Measurements from ENCODE around the gene FOXN3. TPM values are rescaled to one million over a fixed set of nuclear protein-coding genes. Genes with fewer than 3 reads are reported as not detected.

The FOXN3 gene
- polyA plus RNA-seq, 2 of the 4 experiments (the other 2 are of a cell fraction) = 6.0 to 6.4 TPM

- WGBS (ENCODE audit: missing lambda C conversion rate) = 75% methylated on average over 5 of the region's 5 CpGs
- Histone ChIP-seq H3K4me2 (no peak overlapping the region), H3K27ac (no peak overlapping the region), H3K4me1 (no peaks in the 10 kb centered on the region), H3K9me3 (no peaks in the 10 kb centered on the region), H3K4me3 (no peak overlapping the region)
- no peak for FAIRE-seq
- ChIA-PET CTCF (no interaction called here), POLR2A (no interaction called here)
- TF ChIP-seq NFE2L2 (conservative IDR thresholded peaks at IDR 0.05; ENCODE audit: low read length) (no peak), E2F6 (IDR thresholded peaks at IDR 0.05; ENCODE audit: borderline replicate concordance, low read depth) (no peak), MYC (IDR thresholded peaks at IDR 0.05; ENCODE audit: borderline replicate concordance, low read length) (no peak), FOSB (CRISPR knock-in tag; IDR thresholded peaks at IDR 0.05) (no peak), HMGXB4 (CRISPR knock-in tag; IDR thresholded peaks at IDR 0.05; ENCODE audit: borderline replicate concordance) (no peak), EHMT2 (IDR thresholded peaks at IDR 0.05; ENCODE audit: low read depth) (no peak), KDM1A (IDR thresholded peaks at IDR 0.05; ENCODE audit: low read depth) (no peak), RAD21 (conservative IDR thresholded peaks at IDR 0.05 in 1 of 2, IDR thresholded peaks at IDR 0.05 in 1 of 2) (no peak), POLR2A (IDR thresholded peaks at IDR 0.05; ENCODE audit: low read length) (no peak), GATA3 (IDR thresholded peaks at IDR 0.05; ENCODE audit: borderline replicate concordance) (no peak), JUN (IDR thresholded peaks at IDR 0.05) (no peak), REST (IDR thresholded peaks at IDR 0.05) (no peak), HEYL (CRISPR knock-in tag; IDR thresholded peaks at IDR 0.05) (no peak)
- ATAC-seq = no peak
- no peak for DNase-seq (ENCODE audit: low read depth in 1 of 2, low spot score in 1 of 2)
Observed at GRCh38 chr14:89289477-89289876, 127.6 kb downstream of the FOXN3 start.

GRCh38 chr14:89288114-89288513 is 128.9 kb downstream of the FOXN3 start:
- Histone ChIP-seq H3K4me1 (no peaks in the 10 kb centered on the region), H3K4me3 (no peak overlapping the region), H3K27ac (no peak overlapping the region), H3K4me2 (no peak overlapping the region), H3K9me3 (no peaks in the 10 kb centered on the region)
- ChIA-PET POLR2A (no interaction called here), CTCF (no interaction called here)
- no peak for DNase-seq (ENCODE audit: low read depth in 1 of 2, low spot score in 1 of 2)
- WGBS (ENCODE audit: missing lambda C conversion rate) = 71% methylated on average over 3 of the region's 3 CpGs
- no peak for ATAC-seq
- FAIRE-seq = no peak
- TF ChIP-seq EHF (CRISPR knock-in tag; IDR thresholded peaks at IDR 0.05) (no peak), NFE2L2 (conservative IDR thresholded peaks at IDR 0.05; ENCODE audit: low read length) (no peak), MAFK (IDR thresholded peaks at IDR 0.05; ENCODE audit: partially characterized antibody) (no peak), RFX5 (IDR thresholded peaks at IDR 0.05) (no peak), SMC3 (IDR thresholded peaks at IDR 0.05) (no peak), NR3C1 (IDR thresholded peaks at IDR 0.05) (no peak), EHMT2 (IDR thresholded peaks at IDR 0.05; ENCODE audit: low read depth) (no peak), HOXB5 (CRISPR knock-in tag; IDR thresholded peaks at IDR 0.05) (no peak), CBX2 (IDR thresholded peaks at IDR 0.05; ENCODE audit: borderline replicate concordance, low read depth) (no peak), JUN (IDR thresholded peaks at IDR 0.05) (no peak), ZFP36 (IDR thresholded peaks at IDR 0.05; ENCODE audit: borderline replicate concordance, partially characterized antibody) (no peak), RNF2 (IDR thresholded peaks at IDR 0.05; ENCODE audit: borderline replicate concordance, low read depth) (no peak), MYC (IDR thresholded peaks at IDR 0.05; ENCODE audit: borderline replicate concordance, low read length) (no peak), RAD21 (conservative IDR thresholded peaks at IDR 0.05 in 1 of 2, IDR thresholded peaks at IDR 0.05 in 1 of 2) (no peak), HEYL (CRISPR knock-in tag; IDR thresholded peaks at IDR 0.05) (no peak)
